Common myeloid progenitor, CD34-positive (primary cell): Measurements from ENCODE around the gene METTL17.

Experiments used
- CTCF ChIA-PET: fragments of 350-600 bp; sonication (Branson Sonifier 250); formaldehyde crosslinking; loops from one replicate; lab custom pipeline; 2021; ENCODE audit warnings: antibody characterized with exemption; lab: Charles Lee
- POLR2A ChIA-PET: fragments of 350-600 bp; sonication (Branson Sonifier 250); formaldehyde crosslinking; loops from one replicate; lab custom pipeline; 2021; ENCODE audit warnings: antibody characterized with exemption; lab: Charles Lee
- DNase-seq, 3 donors: peaks; one replicate each; pipeline versions ENCODE4 v3.0.0 to v3.0.0-alpha.2; 2013
- H3K27ac ChIP-seq, 2 experiments: 1 replicate in 1 of 2; 2 replicates in 1 of 2; pipeline ENCODE4 v1.7.0; 2013; ENCODE audit warnings: inconsistent platforms in 2 of 2, low read length in 2 of 2, mild to moderate bottlenecking in 2 of 2, low read depth in 1 of 2, moderate library complexity in 1 of 2; ENCODE audit not compliant: severe bottlenecking in 2 of 2, insufficient read depth in 1 of 2, poor library complexity in 1 of 2
- H3K27me3 ChIP-seq, 5 experiments: replicated peaks in 2 of 5; 1 replicate in 3 of 5; 2 replicates in 2 of 5; pipeline versions ENCODE4 v1.6.1 to v1.7.0; 2013; ENCODE audit warnings: low read length in 4 of 5, mild to moderate bottlenecking in 2 of 5, moderate library complexity in 2 of 5, inconsistent platforms in 1 of 5; ENCODE audit not compliant: insufficient read depth in 5 of 5, control insufficient read depth in 4 of 5
- H3K36me3 ChIP-seq, 4 experiments: 1 replicate in 2 of 4; 2 replicates in 2 of 4; pipeline versions ENCODE4 v1.6.1 to v1.7.0; 2013; ENCODE audit warnings: low read length in 3 of 4, control low read depth in 1 of 4, mild to moderate bottlenecking in 1 of 4; ENCODE audit not compliant: control insufficient read depth in 4 of 4, insufficient read depth in 4 of 4
- H3K4me1 ChIP-seq, 4 experiments: 1 replicate in 3 of 4; 2 replicates in 1 of 4; pipeline versions ENCODE4 v1.6.1 to v1.7.1; 2013; ENCODE audit warnings: low read length in 3 of 4, mild to moderate bottlenecking in 3 of 4, control low read depth in 1 of 4, inconsistent platforms in 1 of 4, moderate library complexity in 1 of 4; ENCODE audit not compliant: control insufficient read depth in 4 of 4, insufficient read depth in 4 of 4; ENCODE audit errors: control extremely low read depth in 1 of 4
- H3K4me3 ChIP-seq, 7 experiments: 1 replicate in 4 of 7; 2 replicates in 3 of 7; pipeline versions ENCODE4 v1.5.1 to v1.7.0; 2013; ENCODE audit warnings: mild to moderate bottlenecking in 7 of 7, low read length in 6 of 7, moderate library complexity in 6 of 7, inconsistent platforms in 2 of 7, low read depth in 2 of 7, control low read depth in 1 of 7; ENCODE audit not compliant: insufficient read depth in 4 of 7, control insufficient read depth in 1 of 7; ENCODE audit errors: extremely low read depth in 1 of 7
- H3K9me3 ChIP-seq, 5 experiments: 1 replicate in 4 of 5; 2 replicates in 1 of 5; pipeline versions ENCODE4 v1.6.1 to v1.7.1; 2013; ENCODE audit warnings: low read length in 4 of 5, mild to moderate bottlenecking in 2 of 5, inconsistent platforms in 1 of 5, low read depth in 1 of 5, moderate library complexity in 1 of 5; ENCODE audit not compliant: control insufficient read depth in 4 of 5, insufficient read depth in 2 of 5; ENCODE audit errors: control extremely low read depth in 1 of 5
- WGBS: methylation state at CpG from one replicate; pipeline ENCODE4 v1.1.5; 2013; ENCODE audit not compliant: insufficient coverage; 5-methylcytosine and 5-hydroxymethylcytosine counted together

The METTL17 gene

GRCh38 chr14:21016413-21017190 is 26.8 kb downstream of the METTL17 start:
- ChIA-PET CTCF (interaction anchor here (1.6 to 16.8 kb wide), 11 partner anchors 12 to 88 kb away, joined by 4 to 345 read pairs (median 66); partner anchors contain the start of genes ARHGEF40, RNASE13, RNASE7 and RNASE8), POLR2A (interaction anchor here (0.6 to 1.0 kb wide), 3 partner anchors 14 to 19 kb away, joined by 3 read pairs; partner anchors contain the start of gene RNASE13)
- H3K4me1 ChIP-seq: peaks cover 0 to 17% (median 4%) of the 10 kb centered on the region in 4 experiments
- no peaks in the 10 kb centered on the region for H3K9me3 ChIP-seq
- H3K27ac ChIP-seq: no peak overlapping the region
- 55% methylated on average over 3 of the region's 9 CpGs for WGBS
- peaks cover 0 to 5% (median 0%) of the 10 kb centered on the region in 5 experiments for H3K27me3 ChIP-seq
- H3K36me3 ChIP-seq: peaks cover 0 to 15% (median 2%) of the 10 kb centered on the region in 4 experiments
- no peak overlapping the region for H3K4me3 ChIP-seq
- no peak for DNase-seq

- Histone ChIP-seq H3K4me3 (no peak overlapping the region), H3K9me3 (no peaks in the 10 kb centered on the region), H3K27me3 (peaks cover 0 to 5% (median 0%) of the 10 kb centered on the region in 5 experiments), H3K27ac (no peak overlapping the region), H3K4me1 (peaks cover 0 to 17% (median 4%) of the 10 kb centered on the region in 4 experiments), H3K36me3 (peaks cover 0 to 15% (median 2%) of the 10 kb centered on the region in 4 experiments)
- ChIA-PET POLR2A (no interaction called here), CTCF (interaction anchor here (0.8 to 16.8 kb wide), 10 partner anchors 10 to 87 kb away, joined by 3 to 345 read pairs (median 86); partner anchors contain the start of genes RNASE13, RNASE7, SLC39A2 and TMEM253)
- WGBS: 84% methylated on average over 25 of the region's 28 CpGs
- DNase-seq: no peak
These were observed 27.9 kb downstream of the METTL17 start for GRCh38 chr14:21017528-21018245.

GRCh38 chr14:21018286-21018685 is 28.5 kb downstream of the METTL17 start:
- Histone ChIP-seq H3K36me3 (peaks cover 0 to 15% (median 2%) of the 10 kb centered on the region in 4 experiments), H3K27me3 (peaks cover 0 to 10% (median 0%) of the 10 kb centered on the region in 5 experiments), H3K27ac (no peak overlapping the region), H3K9me3 (no peaks in the 10 kb centered on the region), H3K4me1 (peaks cover 0 to 17% (median 4%) of the 10 kb centered on the region in 4 experiments), H3K4me3 (no peak overlapping the region)
- 95% methylated on average over 4 of the region's 7 CpGs for WGBS
- CTCF ChIA-PET: interaction anchor here (0.9 to 16.8 kb wide), 9 partner anchors 10 to 86 kb away, joined by 3 to 345 read pairs (median 105); partner anchors contain the start of genes RNASE13, RNASE7, SLC39A2 and TMEM253
- DNase-seq: no peak
- POLR2A ChIA-PET: no interaction called here

GRCh38 chr14:21018781-21019180 is 29.0 kb downstream of the METTL17 start:
- DNase-seq: no peak
- H3K4me3 ChIP-seq: no peak overlapping the region
- POLR2A ChIA-PET: no interaction called here
- CTCF ChIA-PET: interaction anchor here (1.0 to 16.8 kb wide), 9 partner anchors 9 to 85 kb away, joined by 3 to 345 read pairs (median 105); partner anchors contain the start of genes ARHGEF40, RNASE13, RNASE7 and SLC39A2
- no CpG with 5 or more reads among the region's 3 CpGs for whole genome bisulfite sequencing
- peaks cover 0 to 14% (median under 1%) of the 10 kb centered on the region in 5 experiments for H3K27me3 ChIP-seq
- H3K27ac ChIP-seq: no peak overlapping the region
- H3K36me3 ChIP-seq: peaks cover 0 to 15% (median 2%) of the 10 kb centered on the region in 4 experiments
- peaks cover 0 to 17% (median 6%) of the 10 kb centered on the region in 4 experiments for H3K4me1 ChIP-seq
- H3K9me3 ChIP-seq: no peaks in the 10 kb centered on the region

- Histone ChIP-seq H3K27ac (no peak overlapping the region), H3K4me3 (no peak overlapping the region), H3K4me1 (peaks cover 3 to 18% (median 12%) of the 10 kb centered on the region in 4 experiments), H3K36me3 (peaks cover 0 to 15% (median 2%) of the 10 kb centered on the region in 4 experiments), H3K27me3 (peaks cover 0 to 19% (median 6%) of the 10 kb centered on the region in 5 experiments), H3K9me3 (no peaks in the 10 kb centered on the region)
- CTCF ChIA-PET: interaction anchor here (2.3 to 16.8 kb wide), 8 partner anchors 9 to 85 kb away, joined by 6 to 345 read pairs (median 107); partner anchors contain the start of genes ARHGEF40, RNASE13, RNASE7 and SLC39A2
- POLR2A ChIA-PET: no interaction called here
- WGBS: no CpG with 5 or more reads among the region's 1 CpG
- no peak for DNase-seq
These were observed 29.6 kb downstream of the METTL17 start for GRCh38 chr14:21019366-21019765.

- CTCF ChIA-PET: interaction anchor here (1.2 to 16.8 kb wide), 8 partner anchors 9 to 83 kb away, joined by 3 to 345 read pairs (median 58); partner anchors contain the start of genes ARHGEF40, RNASE13, RNASE7 and SLC39A2
- WGBS: 100% methylated on average over 1 of the region's 5 CpGs
- H3K4me3 ChIP-seq: no peak overlapping the region
- no peaks in the 10 kb centered on the region for H3K9me3 ChIP-seq
- H3K27me3 ChIP-seq: peaks cover 0 to 23% (median 6%) of the 10 kb centered on the region in 5 experiments
- no peak overlapping the region for H3K27ac ChIP-seq
- H3K4me1 ChIP-seq: peaks cover 3 to 27% (median 20%) of the 10 kb centered on the region in 4 experiments
- peaks cover 0 to 15% (median 2%) of the 10 kb centered on the region in 4 experiments for H3K36me3 ChIP-seq
- no peak for DNase-seq
- POLR2A ChIA-PET: interaction anchor here (1.6 kb wide), 1 partner anchor 15 kb away, joined by 5 read pairs; no protein-coding TSS in a partner anchor
These were observed 31.3 kb downstream of the METTL17 start for GRCh38 chr14:21020977-21021545.
